ENCODE data around the gene FMN1.

FMN1 gene

GRCh38 chr15:32767236-32767635, 427.3 kb downstream of the FMN1 start:
- DNase-seq (ENCODE audit: low read depth) = no peak

- no peak for DNase-seq (ENCODE audit: low read depth)
These were observed 428.4 kb downstream of the FMN1 start for GRCh38 chr15:32766101-32766500.

GRCh38 chr15:32765236-32765635, 429.3 kb downstream of the FMN1 start:
- no peak for DNase-seq (ENCODE audit: low read depth)

GRCh38 chr15:32763295-32763694, 431.2 kb downstream of the FMN1 start:
- DNase-seq (ENCODE audit: low read depth) = no peak

GRCh38 chr15:32757426-32757825, 437.1 kb downstream of the FMN1 start:
- DNase-seq (ENCODE audit: low read depth) = no peak

GRCh38 chr15:32750979-32751378, 443.5 kb downstream of the FMN1 start:
- DNase-seq (ENCODE audit: low read depth) = no peak

GRCh38 chr15:32747921-32748342, 446.6 kb downstream of the FMN1 start:
- no peak for DNase-seq (ENCODE audit: low read depth)

GRCh38 chr15:32746116-32746857, 448.2 kb downstream of the FMN1 start:
- no peak for DNase-seq (ENCODE audit: low read depth)

GRCh38 chr15:32743411-32744140, 450.9 kb downstream of the FMN1 start:
- no peak for DNase-seq (ENCODE audit: low read depth)

- DNase-seq (ENCODE audit: low read depth) = no peak
These were observed 454.9 kb downstream of the FMN1 start for GRCh38 chr15:32739522-32740063.

- DNase-seq (ENCODE audit: low read depth) = no peak
These were observed 455.8 kb downstream of the FMN1 start for GRCh38 chr15:32738666-32739065.

- no peak for DNase-seq (ENCODE audit: low read depth)
These were observed 457.2 kb downstream of the FMN1 start for GRCh38 chr15:32737304-32737703.

GRCh38 chr15:32736701-32737061, 457.8 kb downstream of the FMN1 start:
- DNase-seq (ENCODE audit: low read depth) = no peak

- DNase-seq (ENCODE audit: low read depth) = no peak
These were observed 458.4 kb downstream of the FMN1 start for GRCh38 chr15:32735989-32736700.

- DNase-seq (ENCODE audit: low read depth) = no peak
These were observed 461.2 kb downstream of the FMN1 start for GRCh38 chr15:32733281-32733680.

GRCh38 chr15:32732574-32733157, 461.8 kb downstream of the FMN1 start:
- DNase-seq (ENCODE audit: low read depth) = no peak

- no peak for DNase-seq (ENCODE audit: low read depth)
These were observed 463.5 kb downstream of the FMN1 start for GRCh38 chr15:32730677-32731654.

- DNase-seq (ENCODE audit: low read depth) = no peak
These were observed 464.7 kb downstream of the FMN1 start for GRCh38 chr15:32729700-32730395.

GRCh38 chr15:32723171-32723948, 471.2 kb downstream of the FMN1 start:
- no peak for DNase-seq (ENCODE audit: low read depth)

GRCh38 chr15:32722136-32722535, 472.4 kb downstream of the FMN1 start:
- no peak for DNase-seq (ENCODE audit: low read depth)

All from GM04504 (cell line).